H1 (cell line): ENCODE measurements around the gene HOXB6. TPM values are rescaled to one million over a fixed set of nuclear protein-coding genes. Genes with fewer than 3 reads are reported as not detected.

ENCODE experiments used
- CTCF ChIA-PET: fragments of 300-600 bp; sonication (Branson Sonifier 250); formaldehyde crosslinking; loops from one replicate; lab custom pipeline; 2021; ENCODE audit not compliant: partially characterized antibody; lab: Charles Lee
- POLR2A ChIA-PET: fragments of 300-600 bp; sonication (Branson Sonifier 250); formaldehyde crosslinking; loops from one replicate; lab custom pipeline; 2021; ENCODE audit warnings: inconsistent platforms; ENCODE audit not compliant: partially characterized antibody; lab: Charles Lee
- DNase-seq, 2 experiments: peaks; one replicate each; pipeline versions ENCODE4 v3.0.0 to v3.0.0-alpha.2; 2010 to 2022; ENCODE audit warnings: low spot score in 2 of 2, low read depth in 1 of 2, mixed read lengths in 1 of 2
- FAIRE-seq: peaks from 2 replicates; lab custom pipeline; 2011; peaks lifted over from hg19 to GRCh38; lab: Jason Lieb, UNC
- H2AFZ ChIP-seq: 2 replicates; pipeline ENCODE4 v1.8.1; 2012; ENCODE audit warnings: low read length, inconsistent platforms
- H2AK5ac ChIP-seq: 2 replicates; pipeline ENCODE4 v1.6.1; 2013; ENCODE audit warnings: low read depth, low read length
- H2BK120ac ChIP-seq: replicated peaks from 2 replicates; pipeline ENCODE3; 2013; ENCODE audit warnings: low read depth, low read length, inconsistent platforms
- H2BK12ac ChIP-seq: 2 replicates; pipeline ENCODE4 v1.6.1; 2013; ENCODE audit warnings: low read depth, low read length
- H2BK15ac ChIP-seq: 2 replicates; pipeline ENCODE4 v1.6.1; 2013; ENCODE audit warnings: low read length
- H2BK20ac ChIP-seq: 2 replicates; pipeline ENCODE4 v1.6.1; 2013; ENCODE audit warnings: low read length
- H2BK5ac ChIP-seq: 2 replicates; pipeline ENCODE4 v1.6.1; 2013; ENCODE audit warnings: low read depth, low read length
- H3K14ac ChIP-seq: 2 replicates; pipeline ENCODE4 v1.6.1; 2013; ENCODE audit warnings: inconsistent platforms; ENCODE audit not compliant: insufficient read length
- H3K18ac ChIP-seq: 2 replicates; pipeline ENCODE4 v1.6.1; 2013; ENCODE audit warnings: low read length; ENCODE audit errors: extremely low read depth
- H3K23ac ChIP-seq: 2 replicates; pipeline ENCODE4 v1.6.1; 2013; ENCODE audit warnings: inconsistent platforms; ENCODE audit not compliant: insufficient read length
- H3K23me2 ChIP-seq: 2 replicates; pipeline ENCODE4 v1.6.1; 2013; ENCODE audit warnings: low read depth, low read length
- H3K27ac ChIP-seq: 2 replicates; pipeline ENCODE4 v1.6.1; 2011; ENCODE audit warnings: low read depth, low read length, inconsistent platforms
- H3K27me3 ChIP-seq, 4 experiments: replicated peaks in 1 of 4; 1 replicate in 1 of 4; 2 replicates in 3 of 4; pipeline versions ENCODE4 v1.6.1 to v1.8.1; 2011 to 2013; ENCODE audit warnings: low read length in 3 of 4, mild to moderate bottlenecking in 3 of 4, inconsistent platforms in 2 of 4, mixed read lengths in 2 of 4, moderate library complexity in 1 of 4; ENCODE audit not compliant: control insufficient read depth in 3 of 4, insufficient read depth in 3 of 4; ENCODE audit errors: extremely low read depth in 1 of 4
- H3K36me3 ChIP-seq, 4 experiments: 2 replicates each; pipeline versions ENCODE4 v1.6.1 to v1.8.1; 2011 to 2013; ENCODE audit warnings: mild to moderate bottlenecking in 4 of 4, low read length in 3 of 4, moderate library complexity in 2 of 4, control low read depth in 1 of 4, inconsistent platforms in 1 of 4; ENCODE audit not compliant: insufficient read depth in 4 of 4, control insufficient read depth in 2 of 4
- H3K4ac ChIP-seq: replicated peaks from 2 replicates; pipeline ENCODE3; 2013; ENCODE audit warnings: low read length, low read depth, mixed read lengths, inconsistent platforms; ENCODE audit not compliant: insufficient read length
- H3K4me1 ChIP-seq, 4 experiments: replicated peaks in 1 of 4; 1 replicate in 1 of 4; 2 replicates in 3 of 4; pipeline versions ENCODE4 v1.6.1 to v1.8.1; 2011 to 2013; ENCODE audit warnings: low read length in 3 of 4, inconsistent platforms in 2 of 4, mixed read lengths in 1 of 4; ENCODE audit not compliant: insufficient read depth in 4 of 4, control insufficient read depth in 3 of 4
- H3K4me2 ChIP-seq, 2 experiments: 2 replicates each; pipeline versions ENCODE4 v1.6.1 to v1.8.1; 2011 to 2013; ENCODE audit warnings: low read depth in 2 of 2, low read length in 2 of 2, control low read depth in 1 of 2, inconsistent platforms in 1 of 2, mild to moderate bottlenecking in 1 of 2; ENCODE audit not compliant: insufficient read depth in 1 of 2
- H3K4me3 ChIP-seq, 4 experiments: fragments of 200-600, 300-600 bp in 1 of 4; sonication (generic), shearing (Covaris generic), sonication (Bioruptor Twin) in 1 of 4; 2 replicates each; pipeline versions ENCODE4 v1.5.1 to v1.8.1; 2011 to 2016; ENCODE audit warnings: low read length in 4 of 4, low read depth in 3 of 4, control low read depth in 2 of 4, inconsistent platforms in 2 of 4, mild to moderate bottlenecking in 2 of 4, mixed read lengths in 1 of 4, moderate library complexity in 1 of 4; ENCODE audit not compliant: insufficient read depth in 2 of 4; ENCODE audit errors: extremely low read depth in 1 of 4
- H3K56ac ChIP-seq: replicated peaks from 2 replicates; pipeline ENCODE3; 2013; ENCODE audit warnings: low read depth, mild to moderate bottlenecking, mixed read lengths, low read length, inconsistent platforms; ENCODE audit not compliant: insufficient read length
- H3K79me1 ChIP-seq: 2 replicates; pipeline ENCODE4 v1.6.1; 2013; ENCODE audit warnings: low read depth, low read length, control low read depth
- H3K79me2 ChIP-seq, 2 experiments: 2 replicates each; pipeline versions ENCODE4 v1.6.1 to v1.8.1; 2012 to 2013; ENCODE audit warnings: low read length in 2 of 2, mild to moderate bottlenecking in 2 of 2, inconsistent platforms in 1 of 2; ENCODE audit not compliant: insufficient read depth in 2 of 2, control insufficient read depth in 1 of 2
- H3K9ac ChIP-seq, 4 experiments: replicated peaks in 1 of 4; 1 replicate in 1 of 4; 2 replicates in 3 of 4; pipeline versions ENCODE4 v1.6.1 to v1.8.1; 2011 to 2013; ENCODE audit warnings: low read depth in 3 of 4, low read length in 3 of 4, control low read depth in 2 of 4, mild to moderate bottlenecking in 2 of 4, moderate library complexity in 2 of 4, inconsistent platforms in 1 of 4; ENCODE audit errors: extremely low read depth in 1 of 4
- H3K9me3 ChIP-seq, 2 experiments: 2 replicates each; pipeline versions ENCODE4 v1.6.1 to v1.8.1; 2012 to 2013; ENCODE audit warnings: mild to moderate bottlenecking in 2 of 2, moderate library complexity in 2 of 2, control low read depth in 1 of 2, inconsistent platforms in 1 of 2, low read depth in 1 of 2, low read length in 1 of 2, mixed read lengths in 1 of 2; ENCODE audit not compliant: insufficient read depth in 2 of 2
- H4K20me1 ChIP-seq, 2 experiments: replicated peaks in 1 of 2; 2 replicates each; pipeline versions ENCODE3 to v1.8.1; 2011 to 2013; ENCODE audit warnings: inconsistent platforms in 2 of 2, low read length in 2 of 2, mild to moderate bottlenecking in 1 of 2; ENCODE audit not compliant: insufficient read depth in 2 of 2, control insufficient read depth in 1 of 2
- H4K5ac ChIP-seq: 2 replicates; pipeline ENCODE4 v1.6.1; 2013; ENCODE audit warnings: low read length, low read depth, mixed read lengths, inconsistent platforms; ENCODE audit not compliant: insufficient read length
- H4K8ac ChIP-seq: 2 replicates; pipeline ENCODE4 v1.8.0; 2013; ENCODE audit warnings: mild to moderate bottlenecking, moderate library complexity, low read length, inconsistent platforms; ENCODE audit not compliant: insufficient read depth; ENCODE audit errors: extremely low read depth
- H4K91ac ChIP-seq: replicated peaks from 2 replicates; pipeline ENCODE3; 2013; ENCODE audit warnings: low read length, mixed read lengths, inconsistent platforms; ENCODE audit not compliant: insufficient read length
- BRCA1 ChIP-seq: IDR thresholded peaks from 2 replicates; pipeline ENCODE4 v1.6.1; 2012; ENCODE audit warnings: low read depth, low read length, improper control_type of control experiment
- CEBPB ChIP-seq: IDR thresholded peaks from 2 replicates; pipeline ENCODE4 v1.6.1; 2012; ENCODE audit warnings: low read depth, low read length
- CTCF ChIP-seq, 3 experiments: IDR thresholded peaks; 1 replicate in 2 of 3; 2 replicates in 1 of 3; pipeline versions ENCODE4 v1.5.1 to v1.6.1; 2011; ENCODE audit warnings: low read length in 3 of 3, mild to moderate bottlenecking in 3 of 3, inconsistent platforms in 2 of 3, low read depth in 1 of 3, moderate library complexity in 1 of 3; ENCODE audit not compliant: insufficient read depth in 1 of 3; ENCODE audit errors: control extremely low read depth in 1 of 3
- EZH2 ChIP-seq: fragments of 200-600 bp; sonication (generic); IDR thresholded peaks from 2 replicates; pipeline ENCODE4 v1.7.1; 2012; ENCODE audit warnings: low read depth, mild to moderate bottlenecking, moderate library complexity, low read length, inconsistent platforms; ENCODE audit not compliant: severe bottlenecking
- KDM4A ChIP-seq: IDR thresholded peaks from one replicate; pipeline ENCODE4 v1.7.1; 2012; ENCODE audit warnings: low read depth, mild to moderate bottlenecking, moderate library complexity, low read length, inconsistent platforms; ENCODE audit not compliant: severe bottlenecking
- NRF1 ChIP-seq: IDR thresholded peaks from 2 replicates; pipeline ENCODE4 v1.6.1; 2011; ENCODE audit warnings: mild to moderate bottlenecking, low read depth, low read length, improper control_type of control experiment
- PHF8 ChIP-seq: fragments of 200-600 bp; sonication (generic); conservative IDR thresholded peaks from 2 replicates; pipeline ENCODE4 v1.7.1; 2012; ENCODE audit warnings: low read depth, mild to moderate bottlenecking, inconsistent platforms, low read length, moderate library complexity
- RAD21 ChIP-seq, 2 experiments: IDR thresholded peaks in 1 of 2; conservative IDR thresholded peaks in 1 of 2; 2 replicates each; pipeline ENCODE4 v1.6.1; 2011; ENCODE audit warnings: low read depth in 2 of 2, low read length in 2 of 2, improper control_type of control experiment in 1 of 2, inconsistent platforms in 1 of 2, mild to moderate bottlenecking in 1 of 2, moderate library complexity in 1 of 2
- SAP30 ChIP-seq: fragments of 300-600 bp; sonication (generic); IDR thresholded peaks from 2 replicates; pipeline ENCODE4 v1.7.1; 2012; ENCODE audit warnings: low read length, moderate library complexity, mild to moderate bottlenecking, inconsistent platforms; ENCODE audit not compliant: insufficient read depth, insufficient replicate concordance
- SP4 ChIP-seq: IDR thresholded peaks from 2 replicates; pipeline ENCODE4 v1.6.1; 2012; ENCODE audit warnings: low read length, inconsistent platforms
- WGBS, 2 experiments: shearing (Covaris generic) in 1 of 2; methylation state at CpG; one replicate each; pipeline versions ENCODE4 v1.1.6 to v1.1.7; 2013 to 2015; ENCODE audit warnings: low lambda C conversion rate in 2 of 2, mixed read lengths in 2 of 2, inconsistent platforms in 1 of 2, low coverage in 1 of 2, missing lambda C conversion rate in 1 of 2; ENCODE audit not compliant: insufficient replicate concordance in 2 of 2, insufficient coverage in 1 of 2, insufficient read length in 1 of 2; ENCODE audit errors: extremely low coverage in 1 of 2, missing lambda C conversion rate in 1 of 2; 5-methylcytosine and 5-hydroxymethylcytosine counted together
- polyA plus RNA-seq, 7 experiments: library from polyadenylated mRNA; depleted of rRNA in 3 of 7; stranded (reverse) in 5 of 7; unstranded in 2 of 7; fragments of >200 nt in 5 of 7; fragments of 200-250 nt in 2 of 7; gene quantifications; 1 replicate in 5 of 7; 2 replicates in 1 of 7; 4 replicates in 1 of 7; pipeline versions ENCODE4 v1.2.1 to v1.2.3, GENCODE V29; 2011 to 2013; ENCODE audit warnings: missing spikeins in 2 of 7, mixed read lengths in 2 of 7
- total RNA-seq: library from RNA; stranded (reverse); fragmentation: NEBNext Ultra II Directional; extraction: Animal tissue kit (Norgen Biotek cat#: 25700); gene quantifications from 2 replicates; pipeline ENCODE4 v1.2.1, GENCODE V29; 2021

Gene HOXB6
- total and polyA plus RNA-seq, 2 of the 8 experiments (the other 6 are each of a cell fraction or from before 2014, with no cell fraction given) = not detected

GRCh38 chr17:48575066-48575582, 29.7 kb downstream of the HOXB6 start:
- no peak overlapping the region for H2BK20ac ChIP-seq
- no peaks in the 10 kb centered on the region for H3K9me3 ChIP-seq
- H2BK12ac ChIP-seq = no peak overlapping the region
- no peak overlapping the region for H3K4ac ChIP-seq
- WGBS, 2 experiments = 24% methylated on average over 7 of the region's 7 CpGs; no CpG with 5 or more reads in 1 of the 2 experiments
- H3K36me3 ChIP-seq = no peaks in the 10 kb centered on the region; a peak in 1 of 8 replicates
- no peak overlapping the region for H4K91ac ChIP-seq
- H3K18ac ChIP-seq = no peak overlapping the region
- H2AFZ ChIP-seq = no peak overlapping the region
- H3K56ac ChIP-seq = no peak overlapping the region
- no peak overlapping the region for H4K8ac ChIP-seq
- no peak overlapping the region for H2BK5ac ChIP-seq
- peaks cover 99 to 100% (median 100%) of the 10 kb centered on the region in 4 experiments for H3K27me3 ChIP-seq
- ChIA-PET POLR2A (no interaction called here), CTCF (interaction anchor here (0.7 to 1.4 kb wide), 7 partner anchors 11 to 254 kb away, joined by 3 to 4 read pairs (median 3); no protein-coding TSS in a partner anchor)
- H4K5ac ChIP-seq = no peak overlapping the region
- no peak overlapping the region for H3K14ac ChIP-seq
- H3K79me2 ChIP-seq = no peaks in the 10 kb centered on the region
- H3K23me2 ChIP-seq = no peaks in the 10 kb centered on the region
- no peaks in the 10 kb centered on the region for H3K79me1 ChIP-seq
- no peak overlapping the region for H3K9ac ChIP-seq
- FAIRE-seq = no peak
- DNase-seq = no peak
- peaks cover 0 to 9% (median 3%) of the 10 kb centered on the region in 4 experiments; a peak in 4 of 7 replicates for H3K4me1 ChIP-seq
- no peak overlapping the region for H3K23ac ChIP-seq
- H2BK15ac ChIP-seq = no peak overlapping the region
- no peak overlapping the region for H2AK5ac ChIP-seq
- H4K20me1 ChIP-seq = peaks cover 18 to 44% of the 10 kb centered on the region in 2 experiments
- H3K4me3 ChIP-seq = no peak overlapping the region
- no peak overlapping the region for H3K27ac ChIP-seq
- no peak overlapping the region for H3K4me2 ChIP-seq
- no peak overlapping the region for H2BK120ac ChIP-seq
- TF ChIP-seq CTCF (IDR thresholded peaks at IDR 0.05; ENCODE audit: control extremely low read depth in 1 of 3, insufficient read depth in 1 of 3, low read depth in 1 of 3, low read length in 3 of 3) (no peak), BRCA1 (no peak), SP4 (no peak), NRF1 (no peak), SAP30 (no peak), RAD21 (IDR thresholded peaks at IDR 0.05 in 1 of 2, conservative IDR thresholded peaks at IDR 0.05 in 1 of 2; ENCODE audit: low read depth in 2 of 2, low read length in 2 of 2) (no peak), CEBPB (no peak), EZH2 (no peak), KDM4A (no peak), PHF8 (no peak)
